PFSK-1 (cell line): ENCODE data around the gene RTP5.

Source experiments
- FOXP2 ChIP-seq: optimal IDR thresholded peaks from 2 replicates; pipeline ENCODE3; 2011; ENCODE audit warnings: borderline replicate concordance, control low read depth, inconsistent platforms; ENCODE audit not compliant: insufficient read depth; ENCODE audit errors: extremely low read length, extremely low read depth
- POLR2AphosphoS5 ChIP-seq: IDR thresholded peaks from 2 replicates; pipeline ENCODE4 v1.6.1; 2012; ENCODE audit warnings: low read depth, mild to moderate bottlenecking, control low read depth, low read length, moderate library complexity
- SIN3A ChIP-seq: IDR thresholded peaks from 2 replicates; pipeline ENCODE4 v1.6.1; 2012; ENCODE audit warnings: mild to moderate bottlenecking, low read length, moderate library complexity, borderline replicate concordance; ENCODE audit not compliant: insufficient read depth
- TAF1 ChIP-seq: IDR thresholded peaks from 2 replicates; pipeline ENCODE4 v1.6.1; 2012; ENCODE audit warnings: low read length, control low read depth, borderline replicate concordance; ENCODE audit not compliant: insufficient read depth
- TF ChIP-seq, protein P1 (sequence below), 2 experiments: IDR thresholded peaks; 2 replicates each; pipeline versions ENCODE4 v1.6.1 to v1.8.0; 2011 to 2012; ENCODE audit warnings: low read depth in 2 of 2, low read length in 2 of 2, control low read depth in 1 of 2, inconsistent platforms in 1 of 2, mild to moderate bottlenecking in 1 of 2, moderate library complexity in 1 of 2; ENCODE audit not compliant: insufficient read depth in 1 of 2

Gene RTP5

DNA sequence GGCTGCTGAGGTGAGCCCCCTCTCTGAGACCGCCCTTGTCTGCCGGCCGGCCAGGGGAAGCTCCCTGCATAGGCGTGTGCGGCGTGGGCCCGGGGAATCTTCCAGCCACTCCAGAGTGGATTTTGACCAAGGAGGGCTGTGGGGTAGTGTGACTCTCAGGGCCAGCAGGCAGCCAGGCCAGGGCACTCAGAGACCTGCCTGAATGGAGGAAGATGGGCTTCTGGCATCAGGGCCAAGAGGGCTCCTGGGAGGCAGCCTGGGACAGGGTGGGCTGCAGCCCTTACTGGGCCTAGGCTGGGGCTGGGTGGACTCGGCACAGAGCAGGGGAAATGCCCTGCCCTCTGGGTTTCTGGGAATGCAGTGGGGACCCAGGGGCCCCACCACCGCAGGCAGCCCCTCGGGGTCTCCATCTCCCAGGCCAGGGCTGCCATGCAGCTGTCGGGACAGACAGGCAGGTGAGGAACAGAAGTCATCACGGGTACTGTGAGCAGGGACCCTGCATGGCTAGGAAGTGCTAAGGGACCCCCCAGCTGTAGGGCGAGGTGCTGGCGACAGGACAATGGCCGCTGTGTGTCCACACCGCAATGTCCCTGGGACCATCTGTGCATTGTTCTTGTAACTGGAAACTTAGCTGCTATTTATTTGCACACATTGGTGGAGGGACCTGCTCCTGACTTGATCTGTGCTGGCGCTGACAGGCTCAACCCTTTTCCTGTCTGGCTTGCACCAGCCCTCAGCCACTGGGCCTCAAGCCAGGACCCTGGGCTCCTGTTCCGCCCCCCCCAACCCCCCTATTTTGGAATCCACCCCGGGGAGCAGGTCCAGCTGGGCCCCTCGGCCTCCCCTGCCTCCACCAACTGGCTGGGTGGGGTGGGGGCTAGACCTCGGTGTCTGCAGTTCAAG lies 14.9 kb upstream of the RTP5 start:
- TF ChIP-seq SIN3A (no peak), FOXP2 (no peak), POLR2AphosphoS5 (no peak), TAF1 (no peak)
- TF ChIP-seq, protein P1, sequence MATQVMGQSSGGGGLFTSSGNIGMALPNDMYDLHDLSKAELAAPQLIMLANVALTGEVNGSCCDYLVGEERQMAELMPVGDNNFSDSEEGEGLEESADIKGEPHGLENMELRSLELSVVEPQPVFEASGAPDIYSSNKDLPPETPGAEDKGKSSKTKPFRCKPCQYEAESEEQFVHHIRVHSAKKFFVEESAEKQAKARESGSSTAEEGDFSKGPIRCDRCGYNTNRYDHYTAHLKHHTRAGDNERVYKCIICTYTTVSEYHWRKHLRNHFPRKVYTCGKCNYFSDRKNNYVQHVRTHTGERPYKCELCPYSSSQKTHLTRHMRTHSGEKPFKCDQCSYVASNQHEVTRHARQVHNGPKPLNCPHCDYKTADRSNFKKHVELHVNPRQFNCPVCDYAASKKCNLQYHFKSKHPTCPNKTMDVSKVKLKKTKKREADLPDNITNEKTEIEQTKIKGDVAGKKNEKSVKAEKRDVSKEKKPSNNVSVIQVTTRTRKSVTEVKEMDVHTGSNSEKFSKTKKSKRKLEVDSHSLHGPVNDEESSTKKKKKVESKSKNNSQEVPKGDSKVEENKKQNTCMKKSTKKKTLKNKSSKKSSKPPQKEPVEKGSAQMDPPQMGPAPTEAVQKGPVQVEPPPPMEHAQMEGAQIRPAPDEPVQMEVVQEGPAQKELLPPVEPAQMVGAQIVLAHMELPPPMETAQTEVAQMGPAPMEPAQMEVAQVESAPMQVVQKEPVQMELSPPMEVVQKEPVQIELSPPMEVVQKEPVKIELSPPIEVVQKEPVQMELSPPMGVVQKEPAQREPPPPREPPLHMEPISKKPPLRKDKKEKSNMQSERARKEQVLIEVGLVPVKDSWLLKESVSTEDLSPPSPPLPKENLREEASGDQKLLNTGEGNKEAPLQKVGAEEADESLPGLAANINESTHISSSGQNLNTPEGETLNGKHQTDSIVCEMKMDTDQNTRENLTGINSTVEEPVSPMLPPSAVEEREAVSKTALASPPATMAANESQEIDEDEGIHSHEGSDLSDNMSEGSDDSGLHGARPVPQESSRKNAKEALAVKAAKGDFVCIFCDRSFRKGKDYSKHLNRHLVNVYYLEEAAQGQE (IDR thresholded peaks at IDR 0.05; ENCODE audit: insufficient read depth in 1 of 2, low read depth in 2 of 2, low read length in 2 of 2) = no peak

DNA sequence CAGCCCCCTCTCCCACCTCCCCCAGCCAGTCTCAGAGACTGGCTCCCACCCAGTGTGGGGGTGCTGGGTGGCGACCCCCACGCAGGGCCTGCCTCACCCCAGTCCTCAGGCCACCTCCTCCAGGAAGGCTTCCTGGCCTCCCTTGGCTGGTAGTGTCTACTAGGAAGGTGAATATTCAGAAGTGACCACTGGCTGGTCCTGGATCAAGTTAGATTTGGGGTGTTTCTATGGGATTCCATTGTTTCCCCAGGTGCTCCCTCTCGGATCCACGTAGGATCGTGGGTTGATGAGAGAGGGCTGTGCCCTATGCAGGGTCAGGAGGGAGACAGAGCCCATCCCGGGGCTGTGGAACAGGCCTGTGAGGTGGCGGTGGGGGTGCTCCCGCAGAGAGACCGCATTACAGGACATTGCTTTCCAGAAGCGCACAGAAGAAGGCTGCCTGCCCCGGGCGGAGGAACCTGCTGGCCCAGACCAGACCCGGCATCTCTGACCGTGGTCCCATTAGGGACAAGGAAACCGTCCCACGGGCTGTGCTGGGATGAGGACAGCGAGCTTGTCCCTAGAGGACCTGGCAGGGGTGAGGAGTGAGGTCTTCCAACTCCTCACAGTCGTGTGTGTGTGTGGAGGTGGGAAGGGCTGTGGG lies 14.2 kb upstream of the RTP5 start:
- TF ChIP-seq, protein P1 (IDR thresholded peaks at IDR 0.05; ENCODE audit: insufficient read depth in 1 of 2, low read depth in 2 of 2, low read length in 2 of 2) = no peak
- no peak for TF ChIP-seq TAF1
- TF ChIP-seq SIN3A = no peak
- TF ChIP-seq FOXP2 = no peak
- no peak for TF ChIP-seq POLR2AphosphoS5

DNA sequence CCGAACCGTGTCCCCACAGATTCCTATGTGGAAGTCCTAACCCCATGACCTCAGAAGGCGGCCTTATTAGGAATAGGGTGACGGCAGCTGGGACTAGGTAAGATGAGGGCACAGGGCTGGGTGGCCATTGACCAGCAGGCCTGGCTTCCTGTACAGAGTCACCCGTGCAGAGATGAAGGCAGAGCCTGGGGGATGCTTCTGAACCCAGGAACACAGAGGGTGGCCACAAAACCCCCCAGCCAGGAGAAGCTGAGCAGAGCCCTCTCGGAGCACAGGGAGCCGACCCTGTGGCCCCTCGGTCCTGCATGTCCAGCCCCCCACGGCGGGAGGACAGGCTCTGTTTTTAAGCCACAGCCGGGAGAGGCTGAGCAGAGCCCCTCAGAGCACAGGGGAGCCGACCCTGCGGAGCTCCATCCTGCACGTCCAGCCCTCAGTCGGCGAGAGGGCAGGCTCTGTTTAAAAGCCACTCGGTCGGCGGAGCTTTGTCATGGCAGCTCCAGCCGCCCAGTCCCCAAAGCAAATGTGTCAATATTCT lies 13.6 kb upstream of the RTP5 start:
- TF ChIP-seq POLR2AphosphoS5 (no peak), FOXP2 (no peak), SIN3A (no peak), TAF1 (no peak)
- TF ChIP-seq, protein P1 (IDR thresholded peaks at IDR 0.05; ENCODE audit: insufficient read depth in 1 of 2, low read depth in 2 of 2, low read length in 2 of 2) = no peak

DNA sequence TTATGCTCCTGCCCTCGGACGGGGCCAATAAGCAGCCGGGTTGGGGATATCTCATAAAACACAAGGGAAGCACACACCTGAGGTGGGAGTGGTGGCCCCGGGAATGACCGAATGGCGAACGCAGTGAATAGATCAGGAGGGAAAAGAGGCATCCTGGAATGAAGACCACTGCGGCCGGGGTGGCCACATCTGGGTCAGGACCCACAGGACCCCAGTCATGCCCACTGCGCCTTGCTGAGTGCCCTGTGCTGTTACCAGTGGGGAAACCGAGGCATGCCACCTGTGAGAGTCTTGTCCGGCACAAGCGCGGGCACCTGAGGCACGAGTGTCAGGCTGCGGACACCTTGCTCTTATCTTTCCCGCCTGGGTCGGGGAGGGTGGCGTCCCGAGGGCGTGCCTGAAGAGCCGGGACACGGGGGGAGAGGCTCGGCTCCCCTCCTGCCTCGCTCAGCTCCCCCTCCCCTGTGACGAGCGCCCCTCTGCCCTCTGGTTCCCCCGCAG lies 12.4 kb upstream of the RTP5 start:
- TF ChIP-seq FOXP2 = no peak
- TF ChIP-seq TAF1 = no peak
- TF ChIP-seq POLR2AphosphoS5 = no peak
- no peak for TF ChIP-seq SIN3A
- TF ChIP-seq, protein P1 (IDR thresholded peaks at IDR 0.05; ENCODE audit: insufficient read depth in 1 of 2, low read depth in 2 of 2, low read length in 2 of 2) = no peak
